Endothelial cell of umbilical vein (primary cell): ENCODE measurements around the gene C15orf39. TPM values are rescaled to one million over a fixed set of nuclear protein-coding genes. Genes with fewer than 3 reads are reported as not detected.

Source experiments
- BruUV-seq: library from RNA; stranded (reverse); fragments of 400-500 nt; replicated peaks from 2 replicates; lab custom pipeline; 2021; lab: Mats Ljungman, UMichigan
- CTCF ChIA-PET: fragments of 300-600, 350-600 bp; sonication (Branson Sonifier 250); formaldehyde crosslinking; loops from one replicate; lab custom pipeline; 2021; ENCODE audit warnings: antibody characterized with exemption, inconsistent platforms; lab: Charles Lee
- POLR2A ChIA-PET: fragments of 300-600, 350-600 bp; sonication (Branson Sonifier 250); formaldehyde crosslinking; loops from one replicate; lab custom pipeline; 2021; ENCODE audit warnings: antibody characterized with exemption, inconsistent platforms; lab: Charles Lee
- DNase-seq: peaks from one replicate; pipeline ENCODE4 v3.0.0-alpha.2; 2011; ENCODE audit warnings: low read depth, low spot score
- FAIRE-seq: peaks from 2 replicates; lab custom pipeline; 2011; peaks lifted over from hg19 to GRCh38; lab: Jason Lieb, UNC
- H2AFZ ChIP-seq: 2 replicates; pipeline ENCODE4 v1.6.0; 2012; ENCODE audit warnings: low read depth, low read length, control low read depth, inconsistent platforms
- H3K27ac ChIP-seq: 2 replicates; pipeline ENCODE4 v1.5.1; 2011; ENCODE audit warnings: low read depth, mild to moderate bottlenecking, control low read depth, low read length, moderate library complexity; ENCODE audit not compliant: insufficient read depth
- H3K27me3 ChIP-seq, 2 experiments: 2 replicates each; pipeline versions ENCODE4 v1.6.0 to v1.6.1; 2011; ENCODE audit warnings: low read length in 2 of 2, mixed read lengths in 1 of 2; ENCODE audit not compliant: control insufficient read depth in 2 of 2, insufficient read depth in 2 of 2
- H3K36me3 ChIP-seq, 2 experiments: 2 replicates in 1 of 2; 3 replicates in 1 of 2; pipeline ENCODE4 v1.5.1; 2011; ENCODE audit warnings: low read length in 2 of 2, mild to moderate bottlenecking in 1 of 2, moderate library complexity in 1 of 2; ENCODE audit not compliant: control insufficient read depth in 2 of 2, insufficient read depth in 2 of 2; ENCODE audit errors: extremely low read depth in 1 of 2
- H3K4me1 ChIP-seq: 3 replicates; pipeline ENCODE4 v1.5.1; 2011; ENCODE audit warnings: mild to moderate bottlenecking, low read length; ENCODE audit not compliant: control insufficient read depth, insufficient read depth; ENCODE audit errors: extremely low read depth
- H3K4me2 ChIP-seq: 2 replicates; pipeline ENCODE4 v1.6.1; 2011; ENCODE audit warnings: low read length, control low read depth, mixed read lengths; ENCODE audit not compliant: insufficient read depth
- H3K4me3 ChIP-seq, 3 experiments: fragments of 200-600 bp in 1 of 3; sonication (generic), shearing (Covaris generic) in 1 of 3; replicated peaks in 1 of 3; 2 replicates each; pipeline ENCODE4 v1.5.1; 2011 to 2016; ENCODE audit warnings: control low read depth in 3 of 3, low read length in 3 of 3, mild to moderate bottlenecking in 2 of 3, inconsistent platforms in 1 of 3, low read depth in 1 of 3, moderate library complexity in 1 of 3; ENCODE audit not compliant: insufficient read depth in 1 of 3
- H3K79me2 ChIP-seq: 2 replicates; pipeline ENCODE4 v1.6.0; 2012; ENCODE audit warnings: low read length, inconsistent platforms; ENCODE audit not compliant: control insufficient read depth, insufficient read depth
- H3K9ac ChIP-seq: replicated peaks from 2 replicates; pipeline ENCODE3; 2011; ENCODE audit warnings: low read length, control low read depth; ENCODE audit not compliant: insufficient read depth; ENCODE audit errors: extremely low read depth
- H3K9me1 ChIP-seq: replicated peaks from 3 replicates; pipeline ENCODE4 v1.6.0; 2011; ENCODE audit warnings: mild to moderate bottlenecking, low read length; ENCODE audit not compliant: control insufficient read depth, insufficient read depth; ENCODE audit errors: extremely low read depth
- H3K9me3 ChIP-seq: replicated peaks from 2 replicates; pipeline ENCODE4 v1.5.1; 2012; ENCODE audit warnings: low read length, inconsistent platforms; ENCODE audit not compliant: control insufficient read depth, insufficient read depth
- H4K20me1 ChIP-seq: replicated peaks from 2 replicates; pipeline ENCODE3; 2011; ENCODE audit warnings: mild to moderate bottlenecking, low read length; ENCODE audit not compliant: control insufficient read depth, insufficient read depth; ENCODE audit errors: extremely low read depth
- EZH2 ChIP-seq: IDR thresholded peaks from 2 replicates; pipeline ENCODE4 v1.6.1; 2012; ENCODE audit warnings: borderline replicate concordance, low read depth, mild to moderate bottlenecking, moderate library complexity, low read length, inconsistent platforms; ENCODE audit not compliant: severe bottlenecking
- FOS ChIP-seq: IDR thresholded peaks from 2 replicates; pipeline ENCODE4 v1.6.1; 2011; ENCODE audit warnings: mild to moderate bottlenecking, low read length, moderate library complexity, borderline replicate concordance; ENCODE audit not compliant: insufficient read depth
- GATA2 ChIP-seq: IDR thresholded peaks from 2 replicates; pipeline ENCODE4 v1.7.0; 2011; ENCODE audit warnings: low read depth, mild to moderate bottlenecking, moderate library complexity, mixed read lengths, low read length; ENCODE audit not compliant: insufficient read length, insufficient read depth
- JUN ChIP-seq: IDR thresholded peaks from 2 replicates; pipeline ENCODE4 v1.6.1; 2011; ENCODE audit warnings: borderline replicate concordance, low read depth; ENCODE audit not compliant: insufficient read length, insufficient read depth
- MYC ChIP-seq: IDR thresholded peaks from one replicate; pipeline ENCODE4 v1.6.1; 2011; ENCODE audit warnings: mild to moderate bottlenecking, low read depth, low read length
- POLR2A ChIP-seq: IDR thresholded peaks from 2 replicates; pipeline ENCODE4 v1.6.1; 2012; ENCODE audit warnings: low read depth, mild to moderate bottlenecking, control low read depth, low read length
- POLR2AphosphoS5 ChIP-seq: IDR thresholded peaks from 2 replicates; pipeline ENCODE4 v1.6.1; 2012; ENCODE audit warnings: low read depth, mild to moderate bottlenecking, control low read depth, low read length, moderate library complexity; ENCODE audit not compliant: insufficient read depth
- dilution Hi-C: fragments of 300-500 bp; cut with MboI; formaldehyde crosslinking; loops from one replicate; pipeline ENCODE4 v1.15.0; 2019; ENCODE audit warnings: low sequenced_read_pairs; ENCODE audit not compliant: extremely low pct_ligation_motif_present
- intact Hi-C: fragments of 100-400 bp; cut with micrococcal nuclease; formaldehyde crosslinking; loops from one replicate; pipeline ENCODE4 v1.10.0; 2022
- polyA plus RNA-seq, 4 experiments: library from polyadenylated mRNA; depleted of rRNA in 3 of 4; stranded (reverse) in 3 of 4; unstranded in 1 of 4; fragments of >200 nt; gene quantifications; 2 replicates each; pipeline versions ENCODE4 v1.2.1 to v1.2.3, GENCODE V29; 2011 to 2012; ENCODE audit warnings: missing spikeins in 1 of 4
- total RNA-seq: library from RNA; stranded (reverse); gene quantifications from 2 replicates; pipeline ENCODE4 v1.2.3, GENCODE V29; 2021
- TF ChIP-seq, protein P1 (sequence below), 2 donors: IDR thresholded peaks; 1 replicate in 1 of 2; 2 replicates in 1 of 2; pipeline ENCODE4 v1.5.1; 2011; ENCODE audit warnings: low read length in 2 of 2, mild to moderate bottlenecking in 2 of 2, moderate library complexity in 2 of 2, control low read depth in 1 of 2, inconsistent platforms in 1 of 2, low read depth in 1 of 2; ENCODE audit not compliant: insufficient read depth in 1 of 2; ENCODE audit errors: extremely low read depth in 1 of 2
- TF ChIP-seq, protein P2 (sequence below): IDR thresholded peaks from 2 replicates; pipeline ENCODE4 v1.6.1; 2011; ENCODE audit not compliant: insufficient read depth, insufficient read length

The C15orf39 gene
- total and polyA plus RNA-seq, 2 donors (not counting 3 experiments of a cell fraction or from before 2014, with no cell fraction given), result 14.8 to 36.1 TPM

DNA sequence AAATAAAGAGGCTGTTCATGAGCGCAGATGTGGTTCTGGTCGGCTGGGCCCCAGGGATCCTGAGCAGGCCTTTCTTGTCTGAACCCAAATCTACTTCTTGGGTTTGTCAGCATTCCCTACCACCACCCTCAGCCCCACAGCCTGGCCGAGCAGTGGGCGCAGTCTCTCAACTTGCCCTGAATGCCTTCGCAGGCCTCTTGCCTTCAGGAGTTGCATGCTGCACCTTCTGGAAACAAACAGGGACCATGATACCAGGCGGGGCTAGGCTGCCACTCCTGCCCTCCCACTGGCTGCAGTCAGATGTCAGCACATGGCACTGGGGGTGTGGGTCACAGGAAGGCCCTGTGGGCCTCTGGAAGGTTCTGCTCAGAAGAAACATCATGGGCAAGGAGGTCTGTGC lies 13.2 kb upstream of the C15orf39 start:
- Histone ChIP-seq H2AFZ (no peak overlapping the region), H3K27me3 (no peaks in the 10 kb centered on the region), H3K9me3 (no peaks in the 10 kb centered on the region), H3K9me1 (no peaks in the 10 kb centered on the region), H3K79me2 (no peaks in the 10 kb centered on the region), H3K36me3 (no peaks in the 10 kb centered on the region), H3K4me1 (no peaks in the 10 kb centered on the region), H3K4me3 (no peak overlapping the region), H3K4me2 (no peak overlapping the region), H4K20me1 (no peaks in the 10 kb centered on the region), H3K27ac (no peak overlapping the region), H3K9ac (no peak overlapping the region)
- ChIA-PET CTCF (interaction anchor here (0.8 to 1.6 kb wide), 2 partner anchors 13 to 159 kb away, joined by 3 to 4 read pairs; no protein-coding TSS in a partner anchor), POLR2A (no interaction called here)
- no peak for TF ChIP-seq POLR2A
- TF ChIP-seq EZH2, result no peak
- TF ChIP-seq, protein P1, sequence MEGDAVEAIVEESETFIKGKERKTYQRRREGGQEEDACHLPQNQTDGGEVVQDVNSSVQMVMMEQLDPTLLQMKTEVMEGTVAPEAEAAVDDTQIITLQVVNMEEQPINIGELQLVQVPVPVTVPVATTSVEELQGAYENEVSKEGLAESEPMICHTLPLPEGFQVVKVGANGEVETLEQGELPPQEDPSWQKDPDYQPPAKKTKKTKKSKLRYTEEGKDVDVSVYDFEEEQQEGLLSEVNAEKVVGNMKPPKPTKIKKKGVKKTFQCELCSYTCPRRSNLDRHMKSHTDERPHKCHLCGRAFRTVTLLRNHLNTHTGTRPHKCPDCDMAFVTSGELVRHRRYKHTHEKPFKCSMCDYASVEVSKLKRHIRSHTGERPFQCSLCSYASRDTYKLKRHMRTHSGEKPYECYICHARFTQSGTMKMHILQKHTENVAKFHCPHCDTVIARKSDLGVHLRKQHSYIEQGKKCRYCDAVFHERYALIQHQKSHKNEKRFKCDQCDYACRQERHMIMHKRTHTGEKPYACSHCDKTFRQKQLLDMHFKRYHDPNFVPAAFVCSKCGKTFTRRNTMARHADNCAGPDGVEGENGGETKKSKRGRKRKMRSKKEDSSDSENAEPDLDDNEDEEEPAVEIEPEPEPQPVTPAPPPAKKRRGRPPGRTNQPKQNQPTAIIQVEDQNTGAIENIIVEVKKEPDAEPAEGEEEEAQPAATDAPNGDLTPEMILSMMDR (IDR thresholded peaks at IDR 0.05; ENCODE audit: extremely low read depth in 1 of 2, insufficient read depth in 1 of 2, low read depth in 1 of 2, low read length in 2 of 2), result no peak
- no peak for TF ChIP-seq GATA2
- no peak for TF ChIP-seq FOS
- TF ChIP-seq, protein P2, sequence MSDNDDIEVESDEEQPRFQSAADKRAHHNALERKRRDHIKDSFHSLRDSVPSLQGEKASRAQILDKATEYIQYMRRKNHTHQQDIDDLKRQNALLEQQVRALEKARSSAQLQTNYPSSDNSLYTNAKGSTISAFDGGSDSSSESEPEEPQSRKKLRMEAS, result no peak
- no peak for TF ChIP-seq MYC
- TF ChIP-seq JUN, result no peak
- no peak for TF ChIP-seq POLR2AphosphoS5
- DNase-seq, result no peak
- no TSS peak for BruUV-seq
- dilution Hi-C loops, result no loop called here
- intact Hi-C loops, result no loop called here
- no peak for FAIRE-seq
